Measurements from ENCODE around the gene TSPAN13. TPM values are rescaled to one million over a fixed set of nuclear protein-coding genes. Genes with fewer than 3 reads are reported as not detected.

The TSPAN13 gene
- total and polyA plus RNA-seq, 2 of the 4 experiments (the other 2 are of a cell fraction) = 3.0 to 5.0 TPM

DNA sequence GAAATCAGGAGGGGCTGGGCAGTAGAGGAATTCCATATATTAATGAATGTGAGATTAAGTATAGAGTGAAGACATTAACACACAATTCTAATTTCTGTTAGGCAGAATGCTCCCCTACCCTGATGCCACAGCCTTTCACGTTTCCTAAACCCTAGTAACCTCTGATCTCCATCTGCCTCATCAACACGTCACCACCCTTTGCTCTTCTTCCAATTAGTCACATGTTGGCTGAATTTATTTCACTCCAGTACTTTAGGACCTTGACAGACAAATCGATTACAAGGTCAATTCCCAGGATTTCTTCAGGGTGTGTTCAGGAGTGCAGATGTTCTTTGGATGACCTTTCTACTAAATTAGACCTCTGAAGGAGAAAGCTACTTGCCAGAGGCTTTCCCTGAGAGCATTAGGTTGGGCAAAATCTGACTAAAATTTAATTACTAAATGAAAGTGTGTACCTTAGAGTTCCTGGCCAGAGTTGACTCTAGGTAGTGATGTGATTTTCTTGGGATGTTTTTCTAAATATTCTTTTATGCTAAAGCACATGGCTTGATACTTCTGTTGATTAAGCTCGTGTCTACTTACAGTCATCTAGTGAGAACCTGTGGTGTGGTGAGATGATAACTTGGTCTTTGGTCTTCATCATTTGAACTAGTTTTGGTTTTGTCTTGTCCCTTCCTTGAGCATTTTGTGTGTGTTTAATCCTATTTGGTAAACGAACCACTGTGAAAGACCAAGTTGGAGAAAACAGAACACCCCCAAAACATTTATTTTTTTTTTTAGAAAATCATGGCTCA is 38.5 kb downstream of the TSPAN13 start:
- CTCF ChIA-PET = no interaction called here
- no peak overlapping the region for H3K4ac ChIP-seq (ENCODE audit: low read depth, low read length)
- no peak overlapping the region for H2AK9ac ChIP-seq (replicated peaks; ENCODE audit: low read depth, low read length, poor library complexity)
- in situ Hi-C loops (cut with MboI; ENCODE audit: low sequenced_read_pairs) = no loop called here
- dilution Hi-C loops (cut with HindIII; ENCODE audit: low sequenced_read_pairs, unreplicated experiment) = no loop called here
- no peaks in the 10 kb centered on the region for H3K9me3 ChIP-seq (ENCODE audit: control insufficient read depth, insufficient read depth, low read length)
- POLR2A ChIA-PET (ENCODE audit: unreplicated experiment) = no interaction called here
- H4K8ac ChIP-seq (ENCODE audit: low read depth in 2 of 2, low read length in 2 of 2) = no peak overlapping the region
- no peak overlapping the region for H3K14ac ChIP-seq (replicated peaks; ENCODE audit: low read depth, low read length)
- no peak overlapping the region for H2BK5ac ChIP-seq (ENCODE audit: low read depth, low read length, poor library complexity, severe bottlenecking)
- no CpG with 5 or more reads among the region's 5 CpGs for WGBS, 2 experiments (ENCODE audit: extremely low coverage in 2 of 2, insufficient read length in 1 of 2)
- no peak overlapping the region for H3K4me2 ChIP-seq (ENCODE audit: low read depth, low read length)
- ATAC-seq (ENCODE audit: low read depth) (no peak), DNase-seq (no peak)
- no peaks in the 10 kb centered on the region for H4K20me1 ChIP-seq (ENCODE audit: insufficient read depth, low read length)
- H2AK5ac ChIP-seq (ENCODE audit: low read depth, low read length) = no peak overlapping the region
- BruUV-seq (replicated peaks) = no TSS peak
- H3K27ac ChIP-seq (ENCODE audit: insufficient read depth, low read length) = no peak overlapping the region
- no peak overlapping the region for H3K56ac ChIP-seq (ENCODE audit: extremely low read depth, insufficient read depth, low read length)
- H2BK15ac ChIP-seq (ENCODE audit: low read depth, low read length) = no peak overlapping the region
- no peak overlapping the region for H4K5ac ChIP-seq (ENCODE audit: low read depth, low read length)
- no peak overlapping the region for H3K18ac ChIP-seq (ENCODE audit: low read depth, low read length)
- H4K91ac ChIP-seq (ENCODE audit: insufficient read depth, low read depth, low read length) = no peak overlapping the region
- intact Hi-C loops (cut with micrococcal nuclease) = no loop called here
- H3K36me3 ChIP-seq (ENCODE audit: control insufficient read depth, insufficient read depth, low read length) = no peaks in the 10 kb centered on the region
- H2BK20ac ChIP-seq (ENCODE audit: low read depth, low read length) = no peak overlapping the region
- H3K79me1 ChIP-seq (ENCODE audit: low read depth in 1 of 2, low read length in 2 of 2) = no peaks in the 10 kb centered on the region
- peaks cover 9% of the 10 kb centered on the region; the same call in 1 of the 2 replicates for H3K27me3 ChIP-seq (ENCODE audit: control insufficient read depth, insufficient read depth, low read length)
- TF ChIP-seq SMC3 (IDR thresholded peaks at IDR 0.05; ENCODE audit: low read depth, low read length) (no peak), CEBPB (IDR thresholded peaks at IDR 0.05; ENCODE audit: low read depth, low read length) (no peak), CHD1 (IDR thresholded peaks at IDR 0.05; ENCODE audit: low read depth, low read length) (no peak), RAD21 (IDR thresholded peaks at IDR 0.05; ENCODE audit: low read length) (no peak), MAZ (IDR thresholded peaks at IDR 0.05; ENCODE audit: borderline replicate concordance, low read depth, low read length) (no peak), FOS (IDR thresholded peaks at IDR 0.05; ENCODE audit: low read depth, low read length) (no peak), MXI1 (IDR thresholded peaks at IDR 0.05; ENCODE audit: borderline replicate concordance, low read depth, low read length) (no peak), BHLHE40 (IDR thresholded peaks at IDR 0.05; ENCODE audit: low read depth, low read length) (no peak), POLR2A (IDR thresholded peaks at IDR 0.05; ENCODE audit: low read depth, low read length) (no peak), RFX5 (IDR thresholded peaks at IDR 0.05; ENCODE audit: low read depth, low read length) (no peak), MAFK (IDR thresholded peaks at IDR 0.05; ENCODE audit: low read depth, low read length) (no peak), NFE2L2 (IDR thresholded peaks at IDR 0.05; ENCODE audit: low read depth, low read length) (no peak), RCOR1 (IDR thresholded peaks at IDR 0.05; ENCODE audit: insufficient replicate concordance, low read length) (no peak)
- TF ChIP-seq, protein P1, sequence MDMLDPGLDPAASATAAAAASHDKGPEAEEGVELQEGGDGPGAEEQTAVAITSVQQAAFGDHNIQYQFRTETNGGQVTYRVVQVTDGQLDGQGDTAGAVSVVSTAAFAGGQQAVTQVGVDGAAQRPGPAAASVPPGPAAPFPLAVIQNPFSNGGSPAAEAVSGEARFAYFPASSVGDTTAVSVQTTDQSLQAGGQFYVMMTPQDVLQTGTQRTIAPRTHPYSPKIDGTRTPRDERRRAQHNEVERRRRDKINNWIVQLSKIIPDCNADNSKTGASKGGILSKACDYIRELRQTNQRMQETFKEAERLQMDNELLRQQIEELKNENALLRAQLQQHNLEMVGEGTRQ (IDR thresholded peaks at IDR 0.05; ENCODE audit: low read depth, low read length) = no peak
- TF ChIP-seq, protein P2, sequence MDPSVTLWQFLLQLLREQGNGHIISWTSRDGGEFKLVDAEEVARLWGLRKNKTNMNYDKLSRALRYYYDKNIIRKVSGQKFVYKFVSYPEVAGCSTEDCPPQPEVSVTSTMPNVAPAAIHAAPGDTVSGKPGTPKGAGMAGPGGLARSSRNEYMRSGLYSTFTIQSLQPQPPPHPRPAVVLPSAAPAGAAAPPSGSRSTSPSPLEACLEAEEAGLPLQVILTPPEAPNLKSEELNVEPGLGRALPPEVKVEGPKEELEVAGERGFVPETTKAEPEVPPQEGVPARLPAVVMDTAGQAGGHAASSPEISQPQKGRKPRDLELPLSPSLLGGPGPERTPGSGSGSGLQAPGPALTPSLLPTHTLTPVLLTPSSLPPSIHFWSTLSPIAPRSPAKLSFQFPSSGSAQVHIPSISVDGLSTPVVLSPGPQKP (IDR thresholded peaks at IDR 0.05; ENCODE audit: borderline replicate concordance, low read depth, low read length) = no peak
- TF ChIP-seq, protein P3, sequence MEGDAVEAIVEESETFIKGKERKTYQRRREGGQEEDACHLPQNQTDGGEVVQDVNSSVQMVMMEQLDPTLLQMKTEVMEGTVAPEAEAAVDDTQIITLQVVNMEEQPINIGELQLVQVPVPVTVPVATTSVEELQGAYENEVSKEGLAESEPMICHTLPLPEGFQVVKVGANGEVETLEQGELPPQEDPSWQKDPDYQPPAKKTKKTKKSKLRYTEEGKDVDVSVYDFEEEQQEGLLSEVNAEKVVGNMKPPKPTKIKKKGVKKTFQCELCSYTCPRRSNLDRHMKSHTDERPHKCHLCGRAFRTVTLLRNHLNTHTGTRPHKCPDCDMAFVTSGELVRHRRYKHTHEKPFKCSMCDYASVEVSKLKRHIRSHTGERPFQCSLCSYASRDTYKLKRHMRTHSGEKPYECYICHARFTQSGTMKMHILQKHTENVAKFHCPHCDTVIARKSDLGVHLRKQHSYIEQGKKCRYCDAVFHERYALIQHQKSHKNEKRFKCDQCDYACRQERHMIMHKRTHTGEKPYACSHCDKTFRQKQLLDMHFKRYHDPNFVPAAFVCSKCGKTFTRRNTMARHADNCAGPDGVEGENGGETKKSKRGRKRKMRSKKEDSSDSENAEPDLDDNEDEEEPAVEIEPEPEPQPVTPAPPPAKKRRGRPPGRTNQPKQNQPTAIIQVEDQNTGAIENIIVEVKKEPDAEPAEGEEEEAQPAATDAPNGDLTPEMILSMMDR (conservative IDR thresholded peaks at IDR 0.05; ENCODE audit: low read depth, low read length) = no peak
- H2BK120ac ChIP-seq (ENCODE audit: low read depth, low read length) = no peak overlapping the region
- no peaks in the 10 kb centered on the region for H3K4me1 ChIP-seq (ENCODE audit: control insufficient read depth, insufficient read depth, low read length)
- no peak overlapping the region for H3K9ac ChIP-seq (ENCODE audit: low read depth, low read length)
- H3K4me3 ChIP-seq (ENCODE audit: insufficient read depth, low read depth, low read length) = no peak overlapping the region
- H2AFZ ChIP-seq (replicated peaks; ENCODE audit: low read length, poor library complexity) = no peak overlapping the region
- no peak overlapping the region for H3K23ac ChIP-seq (ENCODE audit: low read depth, low read length)
- H3K9me1 ChIP-seq (ENCODE audit: insufficient read depth, low read length) = no peaks in the 10 kb centered on the region
